Measurements from ENCODE around the gene HOXA10.

Gene HOXA10

DNA sequence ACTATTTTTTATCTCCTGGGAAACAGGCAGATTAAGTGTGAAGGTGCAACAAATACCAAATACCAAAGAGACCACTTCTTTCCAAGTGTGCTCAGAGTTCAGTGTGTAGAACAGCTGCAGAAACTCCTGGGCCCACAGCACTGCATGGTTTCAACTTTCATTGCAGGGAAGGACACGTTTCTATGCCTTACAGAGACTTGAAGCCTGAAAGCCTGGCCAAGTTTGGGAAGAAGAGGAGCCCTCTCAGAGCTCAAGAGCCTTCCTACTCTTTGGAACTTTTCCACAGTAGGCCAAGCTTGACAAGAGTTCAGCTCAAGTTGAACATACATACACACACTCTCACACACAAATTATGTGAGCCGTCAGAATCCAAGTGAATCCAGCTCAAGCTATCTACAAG is 46.1 kb downstream of the HOXA10 start:
- DNase-seq: no peak

DNA sequence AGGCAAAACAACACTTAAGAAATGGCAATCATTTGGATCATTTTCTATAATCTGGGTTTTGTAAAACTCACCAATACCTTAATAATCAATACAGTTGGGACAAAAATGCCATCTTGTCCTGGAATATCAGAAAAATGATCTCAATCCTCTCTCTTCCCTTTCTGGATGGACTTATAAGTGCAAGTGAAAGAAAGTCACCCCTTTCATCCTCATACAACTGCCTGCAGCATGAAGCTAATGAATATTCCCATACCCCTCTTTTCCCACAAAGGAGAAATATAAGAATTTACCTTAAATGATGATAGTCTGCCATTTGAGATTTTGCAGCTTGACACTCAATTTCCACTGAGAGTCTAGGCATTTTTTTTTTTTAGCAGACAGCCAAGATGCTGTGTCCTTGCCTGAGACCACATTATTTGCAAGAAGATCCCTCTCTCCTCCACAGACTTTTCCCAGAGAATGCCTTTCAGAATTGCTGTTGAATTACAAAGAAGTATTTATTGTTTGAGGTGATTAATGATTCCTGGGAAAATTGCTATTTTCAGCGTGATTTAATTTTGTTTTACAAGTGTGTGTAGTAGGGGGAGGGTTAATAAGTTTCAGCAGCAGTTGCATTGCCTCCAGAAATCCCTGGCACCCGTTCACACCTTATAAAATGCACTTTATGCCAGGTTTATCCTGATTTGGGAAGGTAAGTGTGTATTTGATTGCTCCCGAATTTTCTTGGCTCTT is 47.4 kb downstream of the HOXA10 start:
- DNase-seq: no peak

DNA sequence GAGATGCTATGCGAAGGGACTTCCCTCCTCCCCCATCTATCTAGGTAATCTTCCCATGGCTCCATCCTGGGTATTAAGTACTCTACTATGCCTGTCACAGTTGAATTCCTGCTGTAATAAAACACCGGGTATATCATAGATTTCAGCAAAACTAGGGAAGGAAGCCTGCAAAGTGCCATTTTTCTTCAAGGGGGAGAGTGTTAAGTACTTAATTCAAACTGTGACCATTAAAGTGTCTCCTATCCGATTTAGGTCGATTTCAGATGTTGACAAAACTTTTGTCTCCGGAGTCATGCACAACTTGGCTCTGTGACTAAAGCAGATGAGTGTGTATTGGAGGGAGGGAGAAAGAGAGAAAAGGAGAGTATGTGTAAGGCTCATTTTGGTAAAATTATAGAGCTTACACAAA is 48.1 kb downstream of the HOXA10 start:
- no peak for DNase-seq

DNA sequence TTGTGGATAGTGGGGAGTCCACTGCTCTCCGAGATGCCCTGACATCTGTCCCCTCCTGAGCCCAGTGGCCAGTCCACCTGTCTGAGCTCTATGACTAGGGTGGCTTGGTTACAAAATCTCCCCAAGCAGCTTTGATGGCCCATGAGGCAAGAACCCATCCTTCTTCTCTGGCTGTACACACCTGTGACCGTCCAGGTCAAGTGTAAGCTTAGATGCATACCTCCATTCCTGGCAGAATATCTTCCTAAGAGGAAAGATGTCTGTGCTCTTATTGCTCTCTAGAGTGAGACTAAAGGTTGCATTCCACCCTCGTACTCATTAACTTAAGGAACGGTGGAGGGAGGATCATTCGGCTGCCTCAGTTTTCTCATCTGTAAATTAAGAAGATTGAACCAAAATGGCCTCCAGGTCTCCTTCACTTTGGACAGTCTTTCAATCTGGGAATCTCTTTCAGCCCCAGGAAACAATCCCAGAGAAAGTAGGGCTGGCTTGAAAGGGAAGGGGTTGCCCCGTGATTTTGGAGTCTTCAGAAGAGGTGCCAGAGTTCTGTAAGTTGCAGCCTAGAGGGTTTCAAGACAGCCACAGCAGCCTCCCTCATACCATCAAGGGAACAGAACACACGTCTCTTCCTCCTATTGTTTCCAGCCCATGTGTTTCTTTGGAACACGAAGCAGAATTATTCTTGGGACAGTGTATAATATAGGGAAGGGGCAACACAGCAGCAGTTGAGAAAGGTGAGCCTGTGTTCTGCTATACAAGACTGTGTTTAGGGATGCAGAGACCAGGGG is 49.0 kb downstream of the HOXA10 start:
- no peak for DNase-seq

DNA sequence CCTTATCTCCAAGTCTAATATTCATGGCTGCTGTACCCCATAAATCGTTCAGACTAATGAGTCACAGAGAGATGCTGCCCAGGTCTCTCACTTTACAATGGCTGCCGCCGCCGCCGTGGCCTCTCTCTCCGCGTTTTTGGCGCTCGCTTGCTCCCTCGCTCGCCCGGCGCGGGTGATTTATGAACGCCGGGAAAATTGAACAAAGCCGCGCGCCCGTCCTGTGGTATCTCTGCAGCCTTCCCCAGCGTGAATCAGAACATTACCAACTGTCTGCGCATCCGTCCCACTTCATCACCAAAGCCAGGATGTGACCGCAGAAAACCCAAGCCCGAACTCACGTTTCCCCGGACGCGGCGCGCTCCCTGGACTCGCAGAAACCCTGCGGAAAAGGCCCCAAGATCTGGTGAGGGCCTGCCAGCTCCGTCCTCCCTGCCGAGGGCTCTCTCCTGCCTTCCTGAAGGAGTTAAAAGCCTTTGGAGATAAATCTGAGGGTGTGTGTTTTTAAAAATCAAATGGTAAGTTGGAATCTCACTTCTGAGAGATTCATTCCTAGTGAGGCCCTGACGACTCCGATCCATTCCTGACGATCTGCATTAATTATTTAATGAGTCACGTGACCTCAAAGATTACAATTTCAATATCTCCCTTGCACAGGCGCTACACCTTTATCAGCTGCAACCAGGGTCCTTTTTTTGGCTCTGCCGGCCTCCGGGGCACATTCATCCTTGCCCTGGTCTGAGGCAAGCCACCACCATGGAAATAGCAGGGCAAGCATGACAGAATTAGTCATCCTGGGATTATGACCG is 49.8 kb downstream of the HOXA10 start:
- DNase-seq: no peak

DNA sequence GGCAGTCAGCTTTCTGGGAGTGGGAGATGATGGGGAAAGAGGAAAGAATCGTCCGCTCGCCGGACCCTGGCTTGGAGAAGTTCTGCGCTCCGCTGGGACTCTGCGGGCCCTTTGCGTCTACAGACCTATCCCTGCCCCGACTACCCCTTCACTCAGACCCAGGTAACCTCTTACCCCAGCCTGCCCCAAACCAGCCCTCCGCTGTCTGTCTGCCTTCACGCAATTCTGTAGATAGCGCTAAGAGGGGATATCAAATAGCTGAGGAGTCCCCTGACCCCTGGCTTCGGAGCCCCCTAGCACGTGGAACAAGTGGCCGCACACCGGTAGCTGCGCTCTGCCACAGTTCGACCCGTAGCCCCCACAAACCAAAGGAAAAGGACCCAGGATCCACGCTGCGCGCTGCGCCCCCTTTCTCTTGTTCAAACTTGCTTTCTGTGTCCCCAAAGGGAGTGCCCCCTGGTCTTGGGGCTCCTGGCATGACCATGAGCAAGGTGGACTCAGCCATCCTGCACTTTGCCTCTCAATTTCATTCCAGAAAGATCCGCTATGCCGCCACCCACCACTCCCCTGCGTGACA is 50.6 kb downstream of the HOXA10 start:
- DNase-seq: no peak

DNA sequence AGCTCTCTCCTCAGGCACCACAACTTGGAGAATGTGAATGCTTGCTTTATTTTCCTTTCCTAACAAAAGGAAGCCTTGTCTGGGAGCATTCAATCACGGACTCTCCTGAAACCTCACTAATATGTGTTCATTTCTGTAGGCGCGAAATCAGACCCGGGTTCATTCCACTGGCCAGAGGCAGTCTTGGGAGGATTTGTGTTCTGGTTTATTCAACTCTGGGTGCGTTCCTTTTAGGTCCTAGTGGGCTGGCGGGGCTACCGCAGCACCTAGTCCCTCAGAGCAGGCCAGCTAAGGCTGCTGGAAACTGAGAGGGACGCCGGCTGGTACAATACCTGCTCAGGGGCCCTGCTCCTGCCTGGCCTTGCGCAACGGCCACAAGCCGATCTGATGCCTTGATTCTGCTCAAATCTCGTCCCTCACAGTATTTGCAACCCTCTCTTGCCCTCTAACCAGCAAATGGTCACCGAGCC is 51.1 kb downstream of the HOXA10 start:
- no peak for DNase-seq

DNA sequence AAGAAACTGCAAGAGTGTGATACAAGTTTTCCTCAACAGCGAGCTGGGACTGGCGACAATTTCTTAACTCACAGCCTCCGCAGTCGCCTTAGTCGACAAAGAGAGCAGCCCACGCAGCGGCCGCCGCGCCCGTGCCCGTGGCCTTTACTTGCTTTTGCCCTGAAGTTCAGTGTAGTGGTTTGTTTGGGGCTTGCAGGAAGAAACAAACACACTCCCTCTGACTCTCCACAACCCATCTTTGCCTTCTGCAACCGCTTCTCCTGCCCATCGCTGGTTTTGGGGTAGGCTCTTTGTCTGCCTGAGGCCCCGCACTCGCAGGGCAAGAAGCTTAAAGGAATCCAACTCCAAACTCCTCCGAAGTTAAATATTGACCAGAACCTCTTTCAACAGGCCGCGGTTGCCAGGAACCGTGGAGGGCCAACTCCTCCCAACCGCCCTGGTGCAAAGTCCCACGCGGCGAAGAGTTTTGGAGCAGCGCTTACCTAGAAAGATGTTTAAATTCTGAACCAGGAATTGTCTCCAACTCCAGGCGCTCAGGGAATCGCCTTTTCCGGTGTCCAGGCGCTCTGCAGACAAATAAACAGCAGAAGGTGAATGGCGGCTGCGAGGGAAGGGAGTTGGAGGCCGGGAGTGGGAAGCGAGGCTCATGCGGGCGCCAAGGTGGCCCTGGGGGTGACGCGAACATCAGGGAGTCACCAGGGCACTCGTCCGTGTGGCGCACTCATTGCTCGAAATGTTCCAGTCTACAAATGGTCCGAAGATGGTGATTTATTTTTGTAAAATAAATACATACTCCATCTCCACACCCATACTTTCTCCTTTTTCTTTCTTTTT is 51.8 kb downstream of the HOXA10 start:
- DNase-seq: no peak

DNA sequence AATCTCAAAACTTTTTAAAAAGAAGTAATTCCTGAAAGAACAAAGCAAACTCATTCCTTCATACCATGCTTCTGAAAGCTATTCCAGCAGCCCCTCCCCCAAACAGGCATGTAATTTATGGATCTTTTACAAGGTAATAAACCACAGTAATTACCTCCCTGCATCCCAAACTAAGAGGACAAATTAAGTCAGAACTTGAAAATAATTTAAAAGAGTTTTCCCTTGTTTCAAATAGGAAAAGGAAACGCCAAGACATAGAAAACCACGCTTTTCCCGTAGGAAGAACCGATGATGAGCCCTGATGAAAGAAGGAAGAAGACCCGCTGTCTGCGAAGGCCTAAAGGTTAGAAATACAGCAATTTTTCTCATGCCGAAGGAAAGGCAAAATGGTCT is 52.4 kb downstream of the HOXA10 start:
- DNase-seq: no peak
